NCI-H226 (cell line): ENCODE data around the gene SLC41A2.
A peak's percentile ranks its signal among the peaks of the same experiment; 100 is the strongest.
"Not testable (repeated sequence)": the region's sequence is repeated elsewhere in the genome, so short reads cannot be mapped to it uniquely, and the experiment has no call there.

Experiments used
- DNase-seq: peaks from one replicate; pipeline ENCODE4 v3.0.0-alpha.2; 2015

The SLC41A2 gene

GRCh38 chr12:104960464-104960863 is 2.4 kb upstream of the SLC41A2 start:
- no peak for DNase-seq

- no peak for DNase-seq
These were observed 1.3 kb upstream of the SLC41A2 start for GRCh38 chr12:104959335-104959841.

- DNase-seq: peak; percentile 37
These were observed 780 bp upstream of the SLC41A2 start for GRCh38 chr12:104958805-104959334.

GRCh38 chr12:104957719-104958000 is 430 bp downstream of the SLC41A2 start:
- DNase-seq: peak; percentile 7

- no peak for DNase-seq
These were observed 996 bp downstream of the SLC41A2 start for GRCh38 chr12:104956870-104957718.

GRCh38 chr12:104955703-104956102 is 2.4 kb downstream of the SLC41A2 start:
- DNase-seq: no peak

GRCh38 chr12:104953323-104953722 is 4.8 kb downstream of the SLC41A2 start:
- peak; percentile 62 for DNase-seq

GRCh38 chr12:104952816-104953215 is 5.3 kb downstream of the SLC41A2 start:
- no peak for DNase-seq

GRCh38 chr12:104951759-104952509 is 6.2 kb downstream of the SLC41A2 start:
- peak; percentile 26 for DNase-seq

GRCh38 chr12:104948716-104949115 is 9.4 kb downstream of the SLC41A2 start:
- DNase-seq: not testable (repeated sequence)

GRCh38 chr12:104944252-104944651 is 13.8 kb downstream of the SLC41A2 start:
- DNase-seq: peak; percentile 6

- not testable (repeated sequence) for DNase-seq
These were observed 14.7 kb downstream of the SLC41A2 start for GRCh38 chr12:104943401-104943800.

GRCh38 chr12:104942075-104942474 is 16.0 kb downstream of the SLC41A2 start:
- no peak for DNase-seq

GRCh38 chr12:104941454-104941853 is 16.6 kb downstream of the SLC41A2 start:
- DNase-seq: no peak

- DNase-seq: no peak
These were observed 19.0 kb downstream of the SLC41A2 start for GRCh38 chr12:104939089-104939488.

- no peak for DNase-seq
These were observed 19.7 kb downstream of the SLC41A2 start for GRCh38 chr12:104938371-104938770.

GRCh38 chr12:104935886-104936285 is 22.2 kb downstream of the SLC41A2 start:
- no peak for DNase-seq

GRCh38 chr12:104933778-104934177 is 24.3 kb downstream of the SLC41A2 start:
- DNase-seq: no peak

- DNase-seq: no peak
These were observed 25.0 kb downstream of the SLC41A2 start for GRCh38 chr12:104933128-104933527.

- peak; percentile 49 for DNase-seq
These were observed 27.4 kb downstream of the SLC41A2 start for GRCh38 chr12:104930388-104931326.

GRCh38 chr12:104929977-104930376 is 28.1 kb downstream of the SLC41A2 start:
- peak; percentile 3 for DNase-seq

GRCh38 chr12:104929368-104929767 is 28.7 kb downstream of the SLC41A2 start:
- DNase-seq: no peak
